ENCODE data around the gene GUCA2B. TPM values are rescaled to one million over a fixed set of nuclear protein-coding genes. Genes with fewer than 3 reads are reported as not detected.

Gene GUCA2B
- total RNA-seq = not detected

DNA sequence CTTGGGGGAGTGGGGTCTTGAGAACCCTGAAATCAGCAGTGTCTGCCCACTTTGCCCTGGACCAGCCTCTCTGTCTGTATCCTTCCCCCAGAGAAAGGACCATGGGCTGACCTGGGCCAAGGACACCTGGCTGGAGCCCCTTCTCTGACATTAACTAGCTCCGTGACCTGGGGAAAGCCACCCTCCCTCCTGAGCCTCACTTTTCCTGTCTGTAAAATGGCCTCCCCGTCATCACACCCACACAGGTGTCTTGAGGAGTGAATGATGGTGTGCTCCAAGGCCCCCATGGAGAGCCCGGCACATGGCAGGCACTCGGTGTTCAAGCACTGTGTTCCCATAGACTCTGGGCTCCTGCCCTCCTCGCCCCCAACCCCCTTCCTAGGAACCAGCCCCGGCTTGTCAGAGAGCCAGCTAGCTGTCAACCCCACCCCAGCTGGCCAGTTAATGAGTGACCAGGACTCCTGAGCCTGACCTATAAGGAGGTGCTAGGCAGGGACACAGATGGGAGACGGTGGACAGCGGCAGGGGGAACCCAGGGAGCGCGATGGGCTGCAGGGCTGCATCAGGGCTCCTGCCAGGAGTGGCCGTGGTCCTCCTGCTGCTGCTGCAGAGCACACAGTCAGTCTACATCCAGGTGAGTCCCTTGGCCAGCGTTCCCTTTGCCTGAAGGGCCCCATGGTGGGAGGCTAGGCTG is at the start of gene GUCA2B:
GUCA2B (plus strand) TSS at position 504 of the 694 bp plus-strand sequence; CDS start at position 545, 41 bp downstream.

DNA sequence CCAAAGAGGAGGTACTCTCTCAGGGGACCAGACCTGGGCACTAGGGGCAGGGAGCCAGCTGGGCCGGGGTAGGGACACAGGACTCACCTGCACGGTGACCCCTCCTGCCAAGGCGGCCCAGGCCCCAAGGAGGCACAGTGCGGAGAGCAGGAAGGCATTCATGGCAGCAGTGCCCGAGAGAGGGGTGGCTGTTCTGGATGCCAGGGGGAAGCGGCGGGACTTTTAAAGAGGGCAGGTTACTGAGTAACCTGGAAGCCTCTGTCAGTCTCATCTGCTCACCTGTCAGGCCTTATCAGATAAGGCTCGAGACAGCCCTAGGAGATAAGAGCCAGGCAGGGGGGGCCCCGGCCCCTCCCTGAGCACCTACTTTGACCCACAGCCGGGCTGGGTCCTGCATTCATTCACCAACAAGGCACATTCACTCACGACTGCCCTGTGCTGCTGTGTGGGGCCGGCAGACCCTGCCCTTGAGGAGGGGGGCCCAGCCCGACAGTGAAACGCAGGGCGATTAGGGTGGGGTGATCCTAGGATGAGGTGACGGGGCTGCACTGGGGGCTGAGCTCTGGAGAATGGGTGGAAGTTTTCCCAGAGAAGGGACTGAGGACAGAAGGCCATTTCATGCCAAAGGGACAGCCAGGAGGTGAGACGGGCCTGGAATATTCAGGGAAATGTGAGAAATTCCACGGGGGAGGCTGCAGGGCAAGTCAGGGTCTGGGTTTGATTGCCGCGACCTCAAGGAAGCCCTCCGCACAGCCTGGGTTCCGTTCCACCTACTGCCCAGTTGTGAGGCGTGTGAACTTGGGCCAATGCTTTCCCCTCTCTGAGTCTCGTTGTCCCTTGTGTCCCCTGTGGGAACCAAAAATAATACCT is 11.6 kb downstream of the GUCA2B start, which contains the start of gene GUCA2A:
GUCA2A (minus strand) TSS at position 195 of the 870 bp plus-strand sequence; CDS start at position 162, 33 bp downstream.

Other genes starting within 250 kb of the GUCA2B start
- 10 to 100 TPM; 23.1 to 23.8 TPM for gene HIVEP3, start 234.5 kb upstream of the GUCA2B start, total RNA-seq
- not detected for gene GUCA2A, start 11.3 kb downstream of the GUCA2B start, total RNA-seq
- gene FOXJ3, start 181.8 kb downstream of the GUCA2B start, total RNA-seq = 10 to 100 TPM; 51.1 to 52.0 TPM
- 1 to 10 TPM; 1.4 to 2.0 TPM for gene RIMKLA, start 227.4 kb downstream of the GUCA2B start, total RNA-seq

Measured in activated naive CD4-positive, alpha-beta T cell treated with anti-CD3 and anti-CD28 coated beads, Interleukin-2, amount 10 ng/mL, durations not matched to agents 5 hours and 36 hours (primary cell).